Measurements from ENCODE around the gene SGMS2.
A peak's percentile ranks its signal among the peaks of the same experiment; 100 is the strongest.
"Not testable (repeated sequence)": the region's sequence is repeated elsewhere in the genome, so short reads cannot be mapped to it uniquely, and the experiment has no call there.

Gene SGMS2

GRCh38 chr4:107870916-107871786, 46.4 kb downstream of the SGMS2 start:
- no peak for DNase-seq

GRCh38 chr4:107874024-107874423, 49.3 kb downstream of the SGMS2 start:
- no peak for DNase-seq

- no peak for DNase-seq
Observed at GRCh38 chr4:107876099-107876498, 51.4 kb downstream of the SGMS2 start.

DNA sequence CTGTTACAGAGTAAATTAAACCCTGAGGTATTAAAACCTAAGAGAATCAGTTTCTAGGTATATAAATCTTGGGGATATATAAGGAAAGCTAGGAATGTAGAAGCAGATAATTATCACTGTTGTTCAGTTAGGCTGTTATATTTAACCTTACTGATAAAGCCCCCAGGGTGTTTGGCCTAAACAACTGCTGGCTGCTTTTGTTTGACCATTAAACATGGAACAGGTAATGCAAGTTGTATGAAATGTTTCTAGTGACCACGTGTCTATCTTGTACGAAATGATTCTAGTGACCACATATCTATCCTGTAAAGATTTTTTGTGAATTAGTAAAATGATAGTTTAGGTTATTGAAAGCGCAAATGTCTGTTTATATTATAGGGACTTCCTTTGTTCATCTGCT, 52.6 kb downstream of the SGMS2 start:
- DNase-seq, result no peak

DNA sequence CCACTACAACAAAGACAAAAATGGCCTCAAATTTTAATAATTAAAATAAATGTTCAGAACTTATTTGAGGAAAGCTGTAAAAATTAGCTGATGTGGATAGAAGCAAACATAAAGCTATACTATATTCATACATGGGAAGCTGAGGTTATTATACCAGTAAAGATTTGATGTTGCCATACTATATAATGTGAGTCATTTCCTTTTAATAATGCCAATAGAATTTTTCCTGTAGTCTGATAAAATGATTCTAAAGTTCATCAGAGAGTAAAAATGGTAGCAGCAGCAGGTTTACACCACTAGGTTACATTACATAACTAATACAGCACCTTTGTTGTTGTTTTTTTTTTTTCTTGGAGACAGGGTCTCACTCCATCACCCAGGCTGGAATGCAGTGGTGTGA, 61.1 kb downstream of the SGMS2 start:
- DNase-seq, result no peak

DNA sequence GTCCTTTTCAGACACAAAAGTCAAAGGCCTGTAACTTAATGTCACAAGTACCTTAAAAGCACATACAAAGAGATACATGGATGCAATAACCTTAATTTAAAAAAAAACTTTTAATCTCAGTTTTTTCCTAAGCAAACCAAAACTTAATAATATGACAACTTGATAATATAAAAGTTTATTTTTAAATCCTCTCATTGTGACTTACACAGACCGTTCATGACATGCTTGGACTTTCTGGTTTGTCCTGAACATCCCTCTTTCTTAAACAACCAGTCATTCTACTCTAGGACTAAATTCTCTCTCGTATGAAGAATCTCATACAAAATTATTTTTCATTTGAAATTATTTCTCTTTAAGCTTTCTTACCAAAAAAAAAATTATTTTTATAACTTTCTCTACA, 63.5 kb downstream of the SGMS2 start:
- no peak for DNase-seq

GRCh38 chr4:107890779-107891178, 66.0 kb downstream of the SGMS2 start:
- no peak for DNase-seq

- DNase-seq, result no peak
Observed at GRCh38 chr4:107891299-107891698, 66.6 kb downstream of the SGMS2 start.

GRCh38 chr4:107893171-107894137, 68.7 kb downstream of the SGMS2 start:
- DNase-seq, result no peak

GRCh38 chr4:107894138-107894603, 69.4 kb downstream of the SGMS2 start:
- no peak for DNase-seq

- DNase-seq, result no peak
Observed at GRCh38 chr4:107896158-107896645, 71.5 kb downstream of the SGMS2 start.

DNA sequence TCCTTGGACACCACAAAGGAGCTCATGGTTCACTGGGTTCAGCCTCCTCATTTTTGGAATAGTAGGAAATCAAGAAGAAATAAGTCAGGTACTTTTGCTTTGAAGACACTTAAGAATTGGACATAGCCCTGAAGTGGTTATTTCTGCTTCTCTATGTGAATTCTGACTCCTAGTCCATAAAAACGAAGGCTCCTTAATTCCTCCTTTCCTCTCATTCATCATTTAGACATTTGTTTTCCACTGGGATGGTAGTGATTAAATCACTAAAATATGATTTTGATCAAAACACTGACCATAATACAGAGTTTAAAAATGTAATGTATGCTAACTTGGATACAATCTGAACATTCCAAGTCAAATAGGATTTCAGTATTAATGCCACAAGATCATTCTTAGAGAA, 71.9 kb downstream of the SGMS2 start:
- DNase-seq, result no peak

DNA sequence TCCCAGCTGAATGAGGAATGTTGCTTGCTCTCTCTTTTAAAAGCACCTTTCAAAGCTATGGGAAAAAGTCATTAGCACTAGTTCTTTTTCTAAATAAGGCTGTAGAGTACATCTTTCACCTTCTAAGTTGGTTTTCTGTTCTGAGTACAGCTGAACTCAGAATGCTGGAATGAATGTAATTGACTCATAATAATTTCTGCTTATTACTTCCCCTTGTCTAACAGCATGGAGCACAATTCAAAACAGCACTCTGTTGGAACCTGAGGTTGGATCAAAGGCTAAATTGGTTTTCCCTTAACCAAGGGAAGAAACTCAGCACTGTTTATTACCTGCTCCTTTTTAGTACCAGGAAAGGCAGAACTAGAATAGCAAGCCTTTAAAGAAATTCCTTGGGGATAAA, 73.1 kb downstream of the SGMS2 start:
- no peak for DNase-seq

- no peak for DNase-seq
Observed at GRCh38 chr4:107900067-107900466, 75.3 kb downstream of the SGMS2 start.

- DNase-seq, result no peak
Observed at GRCh38 chr4:107900508-107900907, 75.8 kb downstream of the SGMS2 start.

DNA sequence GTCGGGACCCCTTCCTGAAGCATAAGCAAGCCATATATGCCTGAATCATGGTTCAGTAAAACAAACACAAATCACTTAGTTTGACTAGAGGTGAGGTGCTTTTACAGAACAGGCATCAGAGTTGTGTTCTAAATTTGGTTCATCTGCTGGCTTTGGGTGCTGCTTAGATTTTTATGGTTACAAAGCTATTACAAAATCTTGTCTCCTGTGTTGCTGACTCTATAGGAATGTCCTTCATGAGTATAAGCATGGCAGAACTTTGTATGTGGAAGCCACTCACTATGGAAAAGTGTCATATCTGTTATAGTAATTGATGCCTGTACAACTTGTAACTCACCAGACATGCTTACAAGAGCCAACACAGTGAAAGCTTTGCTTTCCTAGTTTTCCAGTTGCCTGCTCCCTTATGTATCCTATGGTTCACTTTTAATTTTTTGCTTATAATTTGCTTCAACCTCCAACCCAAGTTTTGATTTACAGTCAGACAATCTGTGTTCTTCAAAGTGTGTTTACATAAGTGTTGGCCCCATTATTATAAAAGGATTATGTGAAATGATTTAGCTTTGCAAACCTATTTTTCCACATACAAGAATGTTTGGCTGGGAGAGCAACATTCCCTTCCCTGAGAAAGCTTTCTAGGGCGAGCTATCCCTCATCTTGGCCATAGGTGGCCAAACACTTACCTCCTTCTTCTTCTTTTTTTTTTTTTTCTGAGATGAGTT, 76.6 kb downstream of the SGMS2 start:
- no peak for DNase-seq

DNA sequence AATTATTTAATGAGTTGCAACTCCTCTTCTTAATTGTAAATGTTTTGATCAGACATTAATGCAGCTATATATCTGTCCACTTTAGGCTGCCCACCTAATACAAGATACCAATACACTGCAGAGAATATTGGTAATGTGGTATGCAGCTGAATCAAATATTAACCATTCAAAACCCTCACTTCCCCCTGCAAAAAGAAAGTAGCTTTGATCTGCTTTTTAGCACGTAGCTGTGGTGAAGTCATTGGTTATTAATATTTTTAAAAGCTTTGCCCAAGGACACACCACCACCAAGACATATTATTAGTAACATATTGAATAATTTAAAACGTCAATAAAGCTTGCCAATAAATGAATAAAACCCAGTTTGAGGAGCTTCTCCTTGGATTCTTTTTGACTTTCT, 78.0 kb downstream of the SGMS2 start:
- DNase-seq, result no peak

DNA sequence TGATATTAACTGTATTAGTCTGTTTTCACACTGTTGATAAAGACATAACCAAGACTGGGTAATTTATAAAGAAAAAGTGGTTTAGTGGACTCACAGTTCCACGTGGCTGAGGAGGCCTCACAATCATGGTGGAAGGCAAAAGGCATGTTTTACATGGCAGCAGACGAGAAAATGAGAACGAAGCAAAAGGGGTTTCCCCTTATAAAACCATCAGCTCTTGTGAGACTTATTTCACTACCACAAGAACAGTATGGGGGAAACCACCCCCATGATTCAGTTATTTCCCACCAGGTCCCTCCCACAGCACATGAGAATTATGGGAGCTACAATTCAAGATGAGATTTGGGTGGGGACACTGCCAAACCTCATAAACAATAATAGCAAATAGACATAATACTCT, 80.3 kb downstream of the SGMS2 start:
- not testable (repeated sequence) for DNase-seq

DNA sequence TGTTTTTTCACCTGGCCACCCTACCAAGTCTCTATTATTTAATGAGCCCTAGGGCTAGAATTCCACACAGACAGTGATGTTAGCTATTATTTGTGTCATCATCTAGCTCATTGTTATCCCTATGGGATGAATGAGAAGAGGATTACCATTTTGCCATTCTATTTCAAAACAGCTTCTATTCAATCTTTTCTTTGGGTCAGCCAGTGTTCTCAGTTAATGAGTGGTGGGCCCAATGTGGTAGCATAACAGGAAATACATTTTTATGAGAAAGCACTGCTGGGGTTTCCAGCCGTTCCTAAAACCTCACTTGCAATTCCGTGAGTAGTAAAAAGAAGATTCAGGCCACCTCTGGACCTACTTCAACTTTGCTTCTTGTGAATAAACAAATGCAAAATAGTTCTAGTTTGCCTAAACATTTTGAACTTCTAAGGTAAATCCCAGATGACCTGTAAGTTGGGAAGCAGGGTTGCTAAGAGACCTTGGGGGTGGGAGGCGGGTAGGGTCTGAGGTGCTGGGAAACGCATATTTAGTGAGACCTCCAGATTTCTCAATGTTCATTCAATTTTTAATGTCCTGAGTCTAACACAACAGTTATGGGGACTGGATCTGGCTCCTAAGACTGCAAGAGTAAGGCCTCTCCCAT, 81.8 kb downstream of the SGMS2 start:
- DNase-seq, result no peak

DNA sequence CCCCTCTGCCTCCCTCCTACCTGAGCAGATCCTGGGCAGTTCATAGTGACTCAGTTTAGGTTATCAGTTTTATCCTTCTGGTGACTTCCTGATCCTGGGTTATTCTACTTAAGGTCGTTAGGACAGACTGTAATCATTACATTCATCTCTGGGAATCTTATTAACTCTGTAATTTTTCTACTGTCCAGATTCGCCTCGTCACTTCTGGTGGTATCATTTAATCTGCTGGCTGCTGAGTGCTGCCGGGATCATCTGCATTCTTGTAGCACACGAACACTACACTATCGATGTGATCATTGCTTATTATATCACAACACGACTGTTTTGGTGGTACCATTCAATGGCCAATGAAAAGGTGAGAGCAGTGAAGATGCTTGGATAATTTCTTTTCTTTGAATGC, 83.6 kb downstream of the SGMS2 start:
- DNase-seq, result no peak

GRCh38 chr4:107913283-107913899, 88.7 kb downstream of the SGMS2 start:
- peak; percentile 53 to 70 for DNase-seq

DNA sequence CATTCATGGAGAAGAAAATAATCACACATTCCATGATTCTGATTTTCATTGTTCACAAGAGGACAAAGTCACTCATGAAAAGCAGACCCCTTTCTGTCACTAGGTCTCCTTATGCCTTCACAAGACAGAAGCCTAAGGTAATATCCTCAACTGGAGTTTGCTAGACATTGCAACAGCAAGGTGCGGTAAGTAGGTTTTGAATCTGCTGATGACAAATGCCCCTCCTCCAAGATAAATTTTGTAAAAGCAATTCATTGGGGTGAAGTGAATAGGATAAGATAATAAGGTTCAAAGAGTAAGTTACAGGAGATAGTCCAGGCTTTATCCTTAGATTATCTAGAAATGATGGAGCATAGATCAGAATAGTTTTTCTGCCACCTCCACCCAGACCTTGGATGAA, 90.5 kb downstream of the SGMS2 start:
- no peak for DNase-seq
